Activated CD4-positive, alpha-beta T cell treated with anti-CD3 and anti-CD28 coated beads, Interleukin-2, amount 10 ng/mL, durations not matched to agents 7 days and 5 days (primary cell): ENCODE results near the gene C1GALT1C1L. TPM values are rescaled to one million over a fixed set of nuclear protein-coding genes. Genes with fewer than 3 reads are reported as not detected.
"Not testable (repeated sequence)": the region's sequence is repeated elsewhere in the genome, so short reads cannot be mapped to it uniquely, and the experiment has no call there.

Experiments used
- CTCF ChIA-PET: fragments of 350-600 bp; sonication (Branson Sonifier 250); formaldehyde crosslinking; loops from one replicate; lab custom pipeline; 2021; ENCODE audit warnings: antibody characterized with exemption; lab: Charles Lee
- POLR2A ChIA-PET: fragments of 350-600 bp; sonication (Branson Sonifier 250); formaldehyde crosslinking; loops from one replicate; lab custom pipeline; 2021; ENCODE audit warnings: antibody characterized with exemption; lab: Charles Lee
- DNase-seq: peaks from one replicate; pipeline ENCODE4 v3.0.0-alpha.2; 2020
- H3K27ac Mint-ChIP-seq: one replicate; pipeline ENCODE4 v1.8.0; 2021; ENCODE audit warnings: mild to moderate bottlenecking, moderate library complexity, mixed read lengths
- H3K27me3 Mint-ChIP-seq: one replicate; pipeline ENCODE4 v1.8.0; 2021; ENCODE audit warnings: mixed read lengths
- H3K36me3 Mint-ChIP-seq: one replicate; pipeline ENCODE4 v1.8.0; 2021; ENCODE audit warnings: low read depth, mixed read lengths
- H3K4me1 Mint-ChIP-seq: one replicate; pipeline ENCODE4 v1.8.0; 2021; ENCODE audit warnings: mixed read lengths
- H3K4me3 Mint-ChIP-seq: one replicate; pipeline ENCODE4 v1.8.0; 2021; ENCODE audit warnings: mild to moderate bottlenecking, moderate library complexity, mixed read lengths
- H3K9me3 Mint-ChIP-seq: one replicate; pipeline ENCODE4 v1.8.0; 2021; ENCODE audit warnings: mixed read lengths
- total RNA-seq, 2 experiments: library from RNA; stranded (reverse); gene quantifications; one replicate each; pipeline ENCODE4 v1.2.3, GENCODE V29; 2021

Gene C1GALT1C1L
- total RNA-seq, 2 experiments from 2014 or later = not detected

- POLR2A ChIA-PET = no interaction called here
- peaks cover 3% of the 10 kb centered on the region for H3K9me3 Mint-ChIP-seq
- CTCF ChIA-PET = interaction anchor here (0.6 to 1.5 kb wide), 4 partner anchors 10 to 59 kb away, joined by 3 to 4 read pairs (median 4); no protein-coding TSS in a partner anchor
- peak; percentile 83 for DNase-seq
- H3K4me3 Mint-ChIP-seq = peak within 1 kb of the TSS; percentile 82
- no peaks in the 10 kb centered on the region for H3K36me3 Mint-ChIP-seq
- H3K4me1 Mint-ChIP-seq = peaks cover 16% of the 10 kb centered on the region
- peak within 1 kb of the TSS; percentile 66 for H3K27ac Mint-ChIP-seq
- peaks cover 45% of the 10 kb centered on the region for H3K27me3 Mint-ChIP-seq
Observed at GRCh38 chr2:43637030-43637803, 39.0 kb downstream of the C1GALT1C1L start, which contains the start of gene PLEKHH2. Gene PLEKHH2 (plus strand): TSS chr2:43637260. CDS start chr2:43644674, 7,414 bp downstream.

GRCh38 chr2:43636621-43637020 lies 39.6 kb downstream of the C1GALT1C1L start:
- H3K9me3 Mint-ChIP-seq = peaks cover 3% of the 10 kb centered on the region
- ChIA-PET POLR2A (no interaction called here), CTCF (interaction anchor here (1.0 to 1.5 kb wide), 3 partner anchors 11 to 58 kb away, joined by 4 read pairs; no protein-coding TSS in a partner anchor)
- DNase-seq = peak; percentile 23
- H3K27ac Mint-ChIP-seq = peak overlapping the region; percentile 66
- peak overlapping the region; percentile 82 for H3K4me3 Mint-ChIP-seq
- H3K4me1 Mint-ChIP-seq = peaks cover 16% of the 10 kb centered on the region
- H3K27me3 Mint-ChIP-seq = peaks cover 51% of the 10 kb centered on the region
- H3K36me3 Mint-ChIP-seq = no peaks in the 10 kb centered on the region

- POLR2A ChIA-PET, DNase-seq, H3K9me3 Mint-ChIP-seq, H3K4me3 Mint-ChIP-seq, H3K36me3 Mint-ChIP-seq, H3K27ac Mint-ChIP-seq: not testable (repeated sequence)
- CTCF ChIA-PET = interaction anchor here (0.9 to 1.5 kb wide), 3 partner anchors 11 to 31 kb away, joined by 4 to 8 read pairs (median 4); no protein-coding TSS in a partner anchor
- Mint-ChIP-seq H3K4me1 (peaks cover 16% of the 10 kb centered on the region), H3K27me3 (peaks cover 53% of the 10 kb centered on the region)
Observed at GRCh38 chr2:43636153-43636552, 40.1 kb downstream of the C1GALT1C1L start.

- ChIA-PET CTCF (no interaction called here), POLR2A (interaction anchor here (0.6 kb wide), 1 partner anchor 274 kb away, joined by 3 read pairs; no protein-coding TSS in a partner anchor)
- Mint-ChIP-seq H3K4me1 (peaks cover 16% of the 10 kb centered on the region), H3K9me3 (peaks cover 3% of the 10 kb centered on the region), H3K27ac (no peak overlapping the region), H3K27me3 (peaks cover 62% of the 10 kb centered on the region), H3K36me3 (no peaks in the 10 kb centered on the region), H3K4me3 (no peak overlapping the region)
- no peak for DNase-seq
Observed at GRCh38 chr2:43634604-43635306, 41.5 kb downstream of the C1GALT1C1L start.

GRCh38 chr2:43631618-43632317 lies 44.5 kb downstream of the C1GALT1C1L start:
- no peak overlapping the region for H3K27ac Mint-ChIP-seq
- no peak overlapping the region for H3K4me3 Mint-ChIP-seq
- no peaks in the 10 kb centered on the region for H3K9me3 Mint-ChIP-seq
- peaks cover 65% of the 10 kb centered on the region for H3K27me3 Mint-ChIP-seq
- CTCF ChIA-PET = no interaction called here
- POLR2A ChIA-PET = no interaction called here
- H3K4me1 Mint-ChIP-seq = peaks cover 8% of the 10 kb centered on the region
- no peaks in the 10 kb centered on the region for H3K36me3 Mint-ChIP-seq
- no peak for DNase-seq

Other genes starting within 250 kb of the C1GALT1C1L start
- 10 to 100 TPM; 26.2 to 32.2 TPM for gene THADA, start 80.4 kb downstream of the C1GALT1C1L start, total RNA-seq
- under 1 TPM; 0.20 to 0.40 TPM for gene PLEKHH2, start 39.2 kb downstream of the C1GALT1C1L start, total RNA-seq
- 1 to 10 TPM; 4.0 to 5.1 TPM for gene DYNC2LI1, start 97.6 kb upstream of the C1GALT1C1L start, total RNA-seq
- gene ABCG5, start 162.4 kb upstream of the C1GALT1C1L start, total RNA-seq = not detected
- not detected for gene ABCG8, start 162.5 kb upstream of the C1GALT1C1L start, total RNA-seq